Measurements from ENCODE around the gene GPR62. TPM values are rescaled to one million over a fixed set of nuclear protein-coding genes. Genes with fewer than 3 reads are reported as not detected.

The GPR62 gene
- total RNA-seq, 1 donor from 2014 or later: 0.62 TPM

DNA sequence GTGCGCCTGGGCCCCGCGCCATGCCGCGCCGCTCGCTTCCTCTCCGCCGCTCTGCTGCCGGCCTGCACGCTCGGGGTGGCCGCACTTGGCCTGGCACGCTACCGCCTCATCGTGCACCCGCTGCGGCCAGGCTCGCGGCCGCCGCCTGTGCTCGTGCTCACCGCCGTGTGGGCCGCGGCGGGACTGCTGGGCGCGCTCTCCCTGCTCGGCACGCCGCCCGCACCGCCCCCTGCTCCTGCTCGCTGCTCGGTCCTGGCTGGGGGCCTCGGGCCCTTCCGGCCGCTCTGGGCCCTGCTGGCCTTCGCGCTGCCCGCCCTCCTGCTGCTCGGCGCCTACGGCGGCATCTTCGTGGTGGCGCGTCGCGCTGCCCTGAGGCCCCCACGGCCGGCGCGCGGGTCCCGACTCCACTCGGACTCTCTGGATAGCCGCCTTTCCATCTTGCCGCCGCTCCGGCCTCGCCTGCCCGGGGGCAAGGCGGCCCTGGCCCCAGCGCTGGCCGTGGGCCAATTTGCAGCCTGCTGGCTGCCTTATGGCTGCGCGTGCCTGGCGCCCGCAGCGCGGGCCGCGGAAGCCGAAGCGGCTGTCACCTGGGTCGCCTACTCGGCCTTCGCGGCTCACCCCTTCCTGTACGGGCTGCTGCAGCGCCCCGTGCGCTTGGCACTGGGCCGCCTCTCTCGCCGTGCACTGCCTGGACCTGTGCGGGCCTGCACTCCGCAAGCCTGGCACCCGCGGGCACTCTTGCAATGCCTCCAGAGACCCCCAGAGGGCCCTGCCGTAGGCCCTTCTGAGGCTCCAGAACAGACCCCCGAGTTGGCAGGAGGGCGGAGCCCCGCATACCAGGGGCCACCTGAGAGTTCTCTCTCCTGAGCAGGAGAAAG, 951 bp downstream of the GPR62 start:
- no peak for DNase-seq

GRCh38 chr3:51957520-51958205, 2.5 kb downstream of the GPR62 start:
- no peak for DNase-seq

DNA sequence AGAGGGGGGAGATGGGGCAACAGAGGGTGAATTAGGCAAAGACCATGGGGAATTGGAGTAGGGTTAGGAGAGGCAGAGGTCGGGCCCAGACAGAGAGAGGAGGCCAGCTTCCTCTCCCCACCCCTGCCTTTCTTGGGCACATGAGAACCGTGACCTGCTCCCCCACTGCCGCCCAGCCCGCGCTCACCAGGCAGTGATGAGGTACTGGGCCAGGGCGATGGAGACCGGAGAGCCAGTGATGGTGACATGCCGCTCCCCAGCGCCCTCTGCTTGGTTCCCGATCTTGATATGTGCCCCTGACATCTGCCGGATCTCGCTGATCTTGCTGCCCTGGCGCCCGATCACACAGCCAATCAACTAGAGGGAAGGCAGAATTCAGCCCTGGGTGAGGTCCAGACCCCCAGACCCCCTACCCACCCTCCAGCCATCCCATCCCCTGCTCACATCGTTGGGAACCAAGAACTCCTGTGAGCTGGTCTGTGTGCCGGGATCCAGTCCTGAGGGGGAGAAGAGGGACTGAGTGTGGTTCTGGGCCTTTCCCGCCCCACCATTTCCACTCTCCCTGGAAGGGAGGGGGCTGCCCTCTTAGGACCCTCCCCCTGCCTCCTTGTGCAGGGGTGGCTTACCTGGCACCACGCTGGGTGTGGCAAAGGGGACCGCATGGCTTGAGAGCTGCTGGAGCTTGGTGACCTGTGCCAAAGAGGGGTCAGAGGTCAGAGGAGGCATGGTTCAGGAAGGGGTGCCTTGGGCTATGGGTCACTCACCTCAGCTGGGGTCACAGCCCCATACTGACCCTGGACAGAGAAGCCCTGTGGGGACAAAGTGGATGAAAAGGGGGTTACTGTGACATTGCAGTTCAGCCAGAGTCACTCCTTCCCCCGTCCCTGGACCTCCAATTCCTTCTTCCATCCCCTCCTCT, 3.7 kb downstream of the GPR62 start:
- no peak for DNase-seq

- DNase-seq: no peak
These were observed 4.5 kb downstream of the GPR62 start for GRCh38 chr3:51959651-51960050.

GRCh38 chr3:51960386-51960785, 5.2 kb downstream of the GPR62 start:
- no peak for DNase-seq

DNA sequence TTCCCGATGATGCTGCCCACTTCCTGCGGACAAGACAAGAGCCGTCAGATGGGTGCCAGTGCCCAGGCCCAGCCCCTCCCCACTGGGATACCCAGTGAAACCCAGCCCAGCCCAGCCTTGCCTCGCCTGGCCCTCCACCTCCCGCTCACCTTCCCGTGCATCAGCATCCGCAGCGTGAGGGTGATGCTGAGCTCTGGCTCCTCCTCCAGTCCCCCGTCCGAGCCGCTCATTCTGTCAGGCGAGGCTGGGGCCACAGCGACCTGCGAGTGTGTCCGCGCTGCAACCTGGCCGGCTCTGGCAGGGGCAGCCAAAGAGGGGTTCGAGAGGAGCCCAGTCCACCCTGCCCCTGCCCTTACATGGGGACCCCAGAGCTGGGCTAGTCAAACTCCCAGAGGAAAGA, 5.8 kb downstream of the GPR62 start:
- DNase-seq: no peak

GRCh38 chr3:51961602-51962569, 6.7 kb downstream of the GPR62 start:
- no peak for DNase-seq

- no peak for DNase-seq
These were observed 7.8 kb downstream of the GPR62 start for GRCh38 chr3:51962854-51963530.

- DNase-seq: no peak
These were observed 8.8 kb downstream of the GPR62 start for GRCh38 chr3:51963951-51964451.

DNA sequence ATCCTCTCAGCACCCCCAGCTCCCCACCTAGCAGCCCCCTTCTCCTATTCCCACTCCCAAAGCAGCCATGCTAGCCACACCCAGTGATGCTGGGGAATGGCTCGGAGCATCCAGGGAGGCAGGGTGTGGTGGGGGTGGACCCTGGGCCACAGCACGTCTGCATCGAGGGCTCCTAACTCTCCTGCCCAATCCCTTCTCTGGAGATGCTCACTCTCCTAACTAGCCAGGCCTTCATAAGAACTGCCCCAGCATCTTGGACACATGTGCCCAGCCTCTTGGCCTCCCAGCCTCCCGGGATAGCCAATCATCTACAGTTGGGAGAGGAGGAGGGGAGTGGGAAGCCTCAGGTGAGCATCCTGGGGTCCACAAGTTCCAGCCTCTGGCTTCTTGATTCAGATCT, 9.3 kb downstream of the GPR62 start:
- no peak for DNase-seq

DNA sequence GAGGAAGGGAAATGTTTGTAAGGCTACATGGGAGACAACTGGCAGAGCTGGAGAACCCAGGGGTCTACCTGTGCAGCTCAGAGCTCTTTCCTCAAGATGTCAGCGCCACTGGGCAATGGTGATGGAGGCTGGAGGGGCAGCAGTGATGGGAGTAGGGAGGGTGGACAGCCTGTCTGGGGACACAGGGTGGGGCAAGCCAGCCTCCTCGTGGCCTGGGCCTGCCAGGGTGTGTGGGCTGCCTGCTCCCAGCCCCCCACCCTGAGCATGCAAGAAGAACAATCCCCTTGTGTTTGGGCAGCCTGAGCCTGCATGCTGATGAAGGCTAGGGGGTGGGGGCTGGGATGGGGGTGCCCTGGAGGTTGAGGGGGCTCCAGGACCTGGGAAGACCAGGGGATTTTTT, 10.8 kb downstream of the GPR62 start:
- peak; percentile 63 for DNase-seq

- DNase-seq: no peak
These were observed 11.3 kb downstream of the GPR62 start for GRCh38 chr3:51966486-51966885.

DNA sequence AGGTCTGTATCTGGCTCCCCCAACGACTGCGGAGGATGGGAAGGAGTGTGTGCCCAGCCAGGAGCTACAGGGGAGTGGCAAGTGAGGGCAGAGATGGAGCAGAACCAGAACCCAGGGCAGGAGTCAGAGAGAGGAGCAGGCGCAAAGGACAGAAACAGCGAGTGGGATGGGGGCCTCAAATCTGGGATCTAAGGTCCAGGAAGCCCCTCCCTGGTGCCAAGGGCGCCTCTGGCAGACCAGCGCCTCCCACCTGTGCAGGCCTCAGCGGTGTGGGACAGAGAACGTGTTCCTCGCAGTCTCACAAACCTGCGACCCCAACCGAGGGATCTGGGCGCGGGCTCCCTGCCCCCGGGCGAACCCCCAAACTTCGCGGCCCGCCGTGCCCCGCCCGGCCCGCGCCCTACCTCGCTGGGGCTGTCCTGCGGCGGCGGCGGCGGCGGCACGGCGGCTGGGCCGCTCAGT, 11.8 kb downstream of the GPR62 start:
- DNase-seq: no peak

- DNase-seq: peak; percentile 72
These were observed 12.4 kb downstream of the GPR62 start, which contains the start of gene PCBP4 for GRCh38 chr3:51967384-51968169. Gene PCBP4, minus strand, starts transcription at chr3:51967454. Its CDS starts 6,214 bp downstream, at chr3:51961240.

DNA sequence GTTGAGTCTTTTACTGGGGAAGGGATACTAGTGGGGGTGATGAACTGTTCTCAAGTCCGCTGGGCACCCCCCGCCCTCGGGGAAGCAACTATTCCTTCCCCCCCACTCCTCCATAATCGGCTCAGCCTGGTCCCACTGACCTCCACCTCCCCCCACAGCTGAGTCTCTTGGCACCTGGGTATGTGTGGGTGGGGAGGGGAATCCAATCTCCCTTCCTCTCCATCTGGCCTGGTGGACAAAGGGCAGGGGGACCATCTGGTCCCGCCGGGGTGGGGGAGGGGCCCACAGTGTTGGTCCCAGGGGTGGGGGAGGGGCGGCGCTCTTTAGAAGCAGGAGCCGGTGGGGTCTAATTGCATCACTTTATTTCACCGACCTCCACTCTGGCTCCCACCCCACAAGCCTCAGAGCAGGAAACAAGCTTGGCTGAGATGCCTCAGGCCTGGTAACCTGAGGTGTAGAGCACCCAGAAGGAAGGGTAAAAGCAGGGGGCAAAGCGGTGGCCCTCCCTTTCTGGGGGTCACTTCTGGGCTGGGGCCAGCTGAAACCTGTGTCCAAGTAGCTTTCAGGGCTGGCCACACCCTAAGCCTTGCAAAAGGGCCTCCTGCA, 13.1 kb downstream of the GPR62 start:
- no peak for DNase-seq

- DNase-seq: no peak
These were observed 13.9 kb downstream of the GPR62 start for GRCh38 chr3:51968883-51969678.

DNA sequence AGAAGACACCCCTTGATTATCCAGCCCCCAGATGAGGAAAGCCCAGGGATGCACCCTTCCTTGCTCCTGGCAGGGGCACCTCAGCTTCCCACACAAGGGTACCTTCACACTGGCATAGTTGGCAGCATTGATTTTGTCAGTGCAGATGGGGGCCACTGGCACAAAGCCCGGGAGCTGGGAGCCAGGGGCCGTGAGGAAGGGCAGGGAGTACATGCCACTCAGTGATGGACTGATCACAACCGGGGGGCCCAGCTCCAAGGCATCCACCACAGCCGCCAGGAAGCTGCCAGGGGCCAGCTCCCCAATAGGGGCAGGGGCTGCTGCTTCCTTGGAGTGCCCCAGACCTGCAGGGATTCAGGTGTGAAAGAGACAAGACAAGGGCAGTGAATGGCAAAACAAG, 14.7 kb downstream of the GPR62 start:
- DNase-seq: no peak

DNA sequence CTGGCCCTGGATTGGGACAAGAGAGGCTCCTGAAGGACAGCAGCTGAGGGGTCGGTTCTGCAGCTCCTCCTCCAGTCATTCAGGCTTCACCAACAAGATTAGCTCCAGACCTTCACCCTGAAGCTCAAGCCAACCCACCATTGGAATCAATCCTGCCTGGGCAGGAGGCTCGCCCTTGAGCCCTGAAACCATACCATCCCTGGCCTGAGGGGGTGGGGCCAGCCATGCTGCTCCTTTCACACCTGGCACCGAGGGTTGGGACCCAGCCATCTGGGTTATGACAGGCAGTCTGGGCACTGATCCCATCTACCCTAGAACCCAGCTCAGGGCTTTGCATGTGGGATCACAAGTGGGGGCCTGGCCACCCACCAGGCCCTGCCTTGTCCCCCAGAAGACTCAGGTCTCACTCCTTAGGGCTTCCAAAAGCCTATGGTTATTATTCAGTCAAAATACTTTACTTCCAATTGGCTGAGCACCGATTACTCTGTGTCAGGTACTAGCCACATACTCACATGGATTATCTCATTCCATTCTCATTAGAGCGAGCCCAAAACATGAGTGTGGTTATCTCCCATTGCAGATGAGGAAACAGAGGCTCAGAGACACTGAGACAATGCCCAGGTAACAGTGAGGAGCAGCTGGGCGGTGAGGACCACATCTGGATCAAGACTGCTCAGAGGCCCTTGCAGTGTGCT, 15.6 kb downstream of the GPR62 start:
- DNase-seq: no peak
